GM21529 (cell line): Measurements from ENCODE around the gene IL2RA.
"Not testable (repeated sequence)": the region's sequence is repeated elsewhere in the genome, so short reads cannot be mapped to it uniquely, and the experiment has no call there.

Experiments used
- ATAC-seq: cut with Tn5 transposase; IDR thresholded peaks from one replicate; pipeline ENCODE4 v1.9.1; 2021; ENCODE audit not compliant: unreplicated experiment

The IL2RA gene

DNA sequence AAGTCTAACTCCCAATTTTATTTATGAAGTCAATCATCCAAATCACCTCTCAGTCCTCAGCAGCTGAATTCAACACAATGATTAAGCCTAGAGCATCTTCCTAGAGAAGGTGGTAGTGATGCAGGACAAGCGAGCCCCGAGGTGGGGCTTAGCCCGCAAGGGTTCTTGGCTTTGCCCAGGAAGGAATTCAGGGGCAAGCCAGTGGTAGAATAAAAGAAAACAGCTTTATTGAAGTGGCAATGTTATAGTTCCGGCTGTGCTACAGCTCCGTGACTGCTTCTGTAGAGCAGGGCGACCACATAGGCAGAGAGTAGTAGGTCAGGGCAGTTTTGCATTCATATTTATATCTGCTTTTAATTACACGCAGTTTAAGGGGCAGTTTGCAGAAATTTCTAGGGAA, 18.1 kb downstream of the IL2RA start:
- ATAC-seq, result no peak

DNA sequence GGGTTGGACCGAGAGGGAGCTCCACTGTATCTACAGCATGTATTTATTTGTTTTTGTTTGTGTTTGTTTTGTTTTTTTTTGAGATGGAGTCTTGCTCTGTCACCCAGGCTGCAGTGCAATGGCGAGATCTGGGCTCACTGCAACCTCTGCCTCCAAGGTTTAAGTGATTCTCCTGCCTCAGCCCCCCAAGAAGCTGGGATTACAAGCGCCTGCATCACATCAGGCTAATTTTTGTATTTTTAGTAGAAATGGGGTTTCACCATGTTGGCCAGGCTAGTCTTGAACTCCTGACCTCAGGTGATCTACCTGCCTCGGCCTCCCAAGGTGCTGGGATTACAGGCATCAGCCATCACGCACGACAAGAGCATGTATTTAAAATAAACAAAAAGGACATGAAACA, 18.8 kb downstream of the IL2RA start:
- not testable (repeated sequence) for ATAC-seq

DNA sequence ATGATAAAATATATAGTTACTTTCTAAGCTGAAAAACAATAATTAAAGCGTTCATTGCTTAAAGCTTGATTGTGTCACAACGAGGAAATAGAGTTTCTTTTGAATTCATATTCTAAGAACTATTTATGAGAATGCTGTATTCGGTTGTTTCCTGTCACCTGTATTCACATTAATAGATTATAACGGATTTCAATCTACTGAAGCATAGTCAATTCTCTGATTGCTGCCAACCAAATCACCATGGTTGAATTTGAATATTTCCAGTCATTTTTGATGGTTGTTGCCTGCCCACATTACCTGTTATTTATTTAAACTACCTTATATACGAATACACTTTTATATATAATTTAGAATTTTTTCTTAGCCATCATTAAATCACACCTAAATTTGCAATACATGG, 22.0 kb downstream of the IL2RA start:
- no peak for ATAC-seq

DNA sequence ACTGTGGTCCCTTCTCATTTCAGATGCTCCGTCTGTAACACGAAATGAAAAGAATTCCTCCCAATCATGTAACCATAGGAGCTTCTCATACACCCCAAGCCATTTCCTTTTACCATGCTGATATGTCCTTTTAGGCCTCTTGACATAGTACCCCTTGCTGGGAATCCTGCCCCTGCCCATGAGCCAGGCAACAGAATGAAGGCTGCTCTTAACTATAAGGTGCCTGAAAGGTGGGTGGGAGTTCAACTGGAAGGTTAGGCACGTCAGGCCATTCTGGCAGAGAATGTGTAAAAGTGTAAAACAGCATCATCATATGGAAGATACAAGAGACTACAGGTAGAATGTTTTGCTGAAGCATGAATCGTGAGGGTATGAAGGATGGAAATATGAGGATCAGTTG, 22.5 kb downstream of the IL2RA start:
- no peak for ATAC-seq

DNA sequence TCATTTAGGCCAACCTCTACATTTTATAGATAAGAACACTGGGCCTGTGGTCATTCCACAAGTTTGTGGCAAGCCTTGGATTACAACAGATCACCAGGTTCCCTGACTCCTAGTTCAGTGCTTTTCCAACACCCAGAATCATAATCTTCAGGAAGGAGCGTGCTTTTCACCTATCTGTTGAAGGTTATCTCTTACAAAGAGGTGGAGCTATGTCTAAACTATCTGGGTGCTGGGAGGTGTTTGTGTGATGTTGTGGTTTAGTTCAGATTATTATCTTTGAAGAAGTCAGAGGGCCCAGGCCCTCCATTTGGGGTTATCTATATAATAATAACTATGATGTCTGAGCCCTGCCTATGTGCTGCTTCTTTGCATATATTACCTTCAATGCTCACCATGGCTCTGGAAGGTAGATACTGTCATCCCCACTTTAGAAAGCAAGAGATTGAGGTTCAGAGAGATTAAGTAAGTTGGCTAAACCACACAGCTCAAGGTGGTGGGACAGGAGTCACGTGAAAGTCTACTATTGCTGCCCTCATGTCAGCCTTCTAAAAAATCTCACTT, 24.0 kb downstream of the IL2RA start:
- no peak for ATAC-seq

DNA sequence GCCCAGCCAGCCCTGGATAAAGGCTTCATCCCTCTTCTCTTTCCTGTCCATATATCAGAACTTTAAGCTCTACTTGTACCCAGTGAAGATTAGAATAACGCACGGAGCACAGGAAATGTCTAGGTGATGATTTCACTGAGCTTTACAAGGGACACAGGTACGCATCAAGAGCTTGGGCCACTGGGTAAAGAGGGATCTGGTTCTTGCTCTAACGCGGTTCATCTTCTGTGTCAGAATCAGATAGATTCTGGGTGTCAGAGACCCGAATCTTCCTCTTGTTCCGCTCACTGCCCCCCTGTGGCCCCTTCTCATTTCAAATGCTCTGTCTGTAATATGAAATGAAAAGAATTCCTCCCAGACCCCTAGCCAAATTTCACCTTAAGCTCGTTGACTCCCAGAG, 24.7 kb downstream of the IL2RA start:
- ATAC-seq, result no peak

DNA sequence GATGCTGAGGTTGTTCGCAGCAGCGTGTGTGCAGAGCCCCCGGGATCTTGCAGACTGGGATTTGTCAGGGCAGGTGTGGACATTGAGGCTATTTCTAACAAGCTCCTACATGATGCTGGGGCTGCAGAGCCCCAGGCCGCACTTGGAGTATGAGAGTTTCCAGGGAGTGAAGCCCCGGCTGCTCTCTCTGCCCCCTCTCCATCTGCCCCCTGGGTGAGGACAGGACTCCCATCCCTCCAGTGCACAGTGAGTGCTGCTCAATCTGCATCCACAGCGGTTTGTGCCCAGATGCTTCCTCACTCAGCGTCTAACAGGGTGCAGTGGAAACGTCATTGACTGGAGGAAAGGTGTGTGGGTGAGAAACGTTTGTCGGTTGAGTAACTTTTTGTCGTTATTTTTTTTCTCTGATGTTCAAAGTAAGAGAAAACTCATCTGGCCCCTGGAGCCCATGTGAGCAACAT, 25.3 kb downstream of the IL2RA start:
- no peak for ATAC-seq

DNA sequence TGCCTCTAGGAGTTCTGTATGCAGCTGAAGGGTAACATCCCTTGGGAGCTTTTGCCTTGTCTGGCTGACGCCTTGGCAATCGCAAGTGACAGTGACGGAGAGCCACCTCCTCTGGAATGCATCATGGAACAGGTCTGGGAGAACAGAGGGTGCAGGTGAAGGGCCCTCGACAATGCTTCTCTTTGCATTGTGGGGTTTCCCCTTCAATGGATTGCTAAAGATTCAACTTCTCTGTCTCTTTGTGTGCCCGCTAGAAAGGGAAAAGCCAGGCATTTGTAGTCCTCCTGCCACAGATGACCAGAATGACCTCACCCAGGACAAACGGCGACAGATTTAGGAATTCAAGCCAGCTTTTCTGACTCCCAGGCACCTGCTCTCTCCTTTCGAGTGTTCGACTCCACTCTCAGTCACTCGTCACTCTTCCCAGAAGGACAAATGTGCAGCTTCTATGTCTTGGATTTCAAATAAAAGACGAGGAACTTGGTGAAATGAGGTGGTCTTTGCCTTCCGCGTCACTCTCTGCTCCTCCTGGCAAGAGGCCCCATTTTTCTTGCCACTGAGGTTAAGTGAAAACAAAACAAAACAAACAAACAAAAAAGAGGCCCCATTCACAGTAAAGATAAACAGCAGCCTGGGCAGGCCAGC, 26.1 kb downstream of the IL2RA start:
- no peak for ATAC-seq

DNA sequence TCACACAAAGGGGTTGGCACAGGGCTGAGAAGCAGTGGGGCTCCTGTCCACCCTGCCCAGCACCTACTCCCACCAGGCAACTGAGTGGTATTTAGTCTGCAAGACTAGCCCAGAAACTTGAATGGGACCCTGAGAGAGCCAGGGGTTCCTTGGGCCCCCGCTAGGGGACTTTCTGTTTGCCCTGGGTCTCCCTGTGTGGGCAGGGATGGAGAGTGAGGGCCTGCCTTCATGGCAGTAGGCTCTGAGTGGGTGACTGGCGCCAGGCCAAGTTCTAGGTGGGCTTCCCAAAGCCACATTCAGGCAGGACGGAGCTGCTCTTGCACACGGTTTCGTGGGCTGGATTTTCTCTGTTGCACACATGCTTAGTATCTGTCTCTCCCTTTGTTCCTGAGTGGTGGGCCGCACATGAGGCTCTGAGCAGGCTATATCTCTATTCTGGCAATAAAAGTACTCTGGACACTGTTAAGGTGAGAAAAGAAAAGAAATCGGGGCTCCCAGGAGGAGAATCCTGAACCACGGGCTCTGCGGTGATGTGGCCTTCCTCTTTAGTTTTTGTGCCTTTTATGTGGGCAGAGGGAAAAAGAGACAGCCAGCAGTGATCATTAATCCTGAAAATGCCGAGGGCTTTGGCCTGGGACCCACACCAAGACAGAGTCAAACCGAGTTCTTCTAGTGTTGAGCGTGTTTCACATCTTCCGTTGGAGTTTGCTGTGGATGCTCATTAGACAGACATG, 26.9 kb downstream of the IL2RA start:
- no peak for ATAC-seq

DNA sequence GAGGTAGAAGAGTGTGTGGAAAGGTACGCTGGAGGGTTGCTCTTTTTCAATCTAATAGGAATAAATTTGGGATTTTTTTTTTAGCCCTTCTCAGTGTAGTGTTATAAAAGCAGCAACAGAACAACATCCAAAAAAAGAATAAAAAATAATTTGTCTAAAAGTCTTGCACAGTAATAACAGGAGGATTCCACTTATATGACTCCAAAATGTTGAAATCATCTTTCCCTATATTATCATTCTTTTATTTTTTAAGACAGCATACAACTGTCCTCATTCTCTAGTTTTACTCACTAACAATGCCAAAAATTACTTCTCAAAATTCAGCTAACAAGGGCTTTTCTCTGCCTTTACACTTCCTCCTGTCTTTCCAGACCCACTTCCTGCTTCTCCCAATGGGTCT, 27.8 kb downstream of the IL2RA start:
- ATAC-seq, result no peak

DNA sequence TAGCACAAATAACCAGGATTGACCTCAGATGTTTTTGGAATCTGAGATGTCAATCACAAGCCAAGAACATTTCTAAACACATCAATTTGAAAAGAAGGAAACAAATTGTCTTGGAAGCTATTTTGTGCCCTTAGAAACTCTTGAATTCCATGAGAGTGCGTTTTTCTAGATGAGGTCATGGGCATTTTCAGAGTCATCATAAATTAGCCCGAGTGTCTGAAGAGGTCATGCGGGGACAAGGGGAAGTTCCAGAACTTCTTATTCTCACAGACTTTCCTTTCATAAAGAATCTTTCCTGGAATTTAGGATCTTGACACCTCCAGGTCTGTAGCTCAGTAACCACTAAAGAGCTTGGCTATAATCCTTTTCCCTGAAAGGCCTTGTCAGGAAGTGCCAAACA, 28.2 kb downstream of the IL2RA start:
- no peak for ATAC-seq

DNA sequence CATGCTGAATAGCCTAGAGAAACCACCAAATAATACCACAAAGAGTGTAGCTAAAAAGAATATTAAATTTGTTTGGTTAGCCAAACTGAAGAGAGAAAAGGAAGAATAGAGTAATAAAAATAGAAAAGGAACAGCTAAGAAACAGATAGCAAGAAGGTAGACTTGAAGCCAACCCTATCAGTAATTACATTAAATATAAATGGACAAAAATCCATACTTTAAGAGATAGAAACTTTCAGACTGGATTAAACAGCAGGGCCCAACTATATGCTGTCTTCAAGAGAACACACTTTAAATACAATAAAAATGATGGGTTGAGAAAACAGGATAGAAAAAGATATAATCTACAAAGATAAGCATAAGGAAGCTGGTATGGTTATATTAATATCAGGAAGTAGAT, 31.2 kb downstream of the IL2RA start:
- no peak for ATAC-seq

DNA sequence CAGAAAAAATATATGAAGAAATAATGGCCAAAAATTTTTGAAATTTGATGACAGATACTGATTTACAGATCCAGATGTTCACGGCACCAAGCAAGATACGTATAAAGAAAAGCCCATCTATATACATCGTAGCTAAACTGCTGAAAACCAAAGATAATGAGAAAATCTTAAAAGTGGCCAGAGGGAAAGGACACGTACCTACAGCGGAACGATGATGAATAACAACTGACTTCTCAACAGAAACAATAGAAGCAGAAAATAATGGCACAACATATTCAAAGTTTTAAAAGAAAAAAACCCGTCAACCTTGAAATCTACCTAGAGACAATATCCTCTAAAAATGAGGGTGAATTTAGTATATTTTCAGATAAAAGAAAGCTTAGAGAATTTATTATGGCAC, 31.9 kb downstream of the IL2RA start:
- ATAC-seq, result no peak

DNA sequence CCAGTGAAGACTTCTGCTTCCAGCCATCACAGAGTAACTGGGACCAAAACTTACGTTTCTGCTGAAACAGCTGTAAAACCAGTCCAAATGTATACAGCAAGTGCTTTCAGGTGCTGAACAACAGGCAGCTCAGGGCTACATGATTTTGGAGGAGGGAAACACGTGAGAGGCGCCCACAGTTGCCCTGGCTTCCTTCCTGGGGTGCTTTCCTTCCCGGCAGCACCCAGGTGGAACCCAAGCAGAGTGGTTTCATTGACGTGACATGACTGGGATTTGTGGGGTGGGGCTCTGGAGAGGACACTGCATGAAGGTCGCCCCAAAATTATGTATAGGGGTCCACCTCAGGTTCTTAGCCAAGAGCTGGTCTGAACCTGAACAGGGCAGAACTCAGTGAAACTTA, 34.2 kb downstream of the IL2RA start:
- no peak for ATAC-seq

DNA sequence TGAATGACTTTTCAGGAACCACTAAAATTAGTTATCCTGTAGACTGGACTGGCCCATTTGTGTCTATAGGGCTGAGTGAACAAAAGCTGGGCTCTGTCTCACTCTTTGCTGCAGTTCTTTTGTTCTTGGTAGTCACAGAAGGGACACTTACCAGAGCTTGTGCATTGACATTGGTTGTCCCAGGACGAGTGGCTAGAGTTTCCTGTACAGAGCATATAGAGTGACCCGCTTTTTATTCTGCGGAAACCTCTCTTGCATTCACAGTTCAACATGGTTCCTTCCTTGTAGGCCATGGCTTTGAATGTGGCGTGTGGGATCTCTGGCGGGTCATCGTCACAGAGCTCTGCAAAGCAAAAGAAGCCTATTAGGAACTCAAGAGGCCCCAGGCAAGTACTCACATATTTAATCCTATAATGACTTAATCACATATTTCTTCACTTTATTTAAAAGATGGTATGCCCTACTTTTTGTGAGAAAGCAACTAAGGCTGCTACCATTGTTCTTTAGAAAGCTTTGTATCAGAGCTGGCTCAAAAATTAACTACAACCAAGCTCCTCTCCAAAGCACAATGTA, 36.4 kb downstream of the IL2RA start:
- ATAC-seq, result no peak

DNA sequence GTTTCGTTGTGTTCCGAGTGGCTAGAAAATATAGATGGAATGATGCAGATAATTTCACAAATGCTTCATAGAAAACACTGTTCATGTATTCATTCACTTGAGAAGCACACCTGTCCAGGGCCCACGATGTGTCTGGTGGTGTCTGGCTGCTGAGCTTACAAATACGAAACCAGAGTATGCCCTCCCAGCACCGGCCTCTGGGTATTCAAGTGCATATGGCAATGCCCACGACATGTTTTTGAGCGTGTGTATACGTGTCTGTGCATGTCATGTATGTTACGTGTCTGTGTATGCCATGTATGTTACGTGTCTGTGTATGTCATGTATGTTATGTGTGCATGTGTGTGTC, 37.9 kb downstream of the IL2RA start:
- ATAC-seq, result no peak

DNA sequence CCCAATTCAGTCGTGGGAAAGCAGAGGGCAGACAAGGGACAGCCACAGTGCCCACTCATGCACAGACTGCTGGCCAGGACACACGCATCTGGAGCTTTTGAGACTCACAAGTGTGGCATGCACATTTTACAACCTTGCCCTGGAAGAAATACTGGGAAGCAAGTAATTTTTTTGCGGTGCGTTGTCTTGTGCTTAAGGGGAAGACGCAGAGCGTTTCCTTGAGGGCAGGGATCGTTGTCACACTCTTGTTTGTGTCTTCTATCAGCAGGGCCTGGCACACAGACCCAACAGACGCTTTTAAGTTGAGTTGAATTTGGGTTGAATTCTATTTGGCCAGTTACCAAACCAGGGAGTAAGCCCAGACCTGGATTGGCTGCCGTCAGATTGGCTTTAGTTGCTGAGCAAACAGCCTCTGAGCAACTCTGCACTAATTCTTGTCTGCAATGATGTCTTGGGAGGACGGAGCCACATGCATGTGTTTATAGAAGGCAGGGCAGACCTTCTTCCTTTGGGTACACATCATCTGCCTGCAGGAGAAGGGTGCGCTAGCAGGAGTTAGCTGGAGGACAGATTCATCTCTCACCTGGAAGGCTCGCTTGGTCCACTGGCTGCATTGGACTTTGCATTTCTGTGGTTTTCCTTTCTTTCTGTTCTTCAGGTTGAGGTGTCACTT, 38.4 kb downstream of the IL2RA start:
- no peak for ATAC-seq

DNA sequence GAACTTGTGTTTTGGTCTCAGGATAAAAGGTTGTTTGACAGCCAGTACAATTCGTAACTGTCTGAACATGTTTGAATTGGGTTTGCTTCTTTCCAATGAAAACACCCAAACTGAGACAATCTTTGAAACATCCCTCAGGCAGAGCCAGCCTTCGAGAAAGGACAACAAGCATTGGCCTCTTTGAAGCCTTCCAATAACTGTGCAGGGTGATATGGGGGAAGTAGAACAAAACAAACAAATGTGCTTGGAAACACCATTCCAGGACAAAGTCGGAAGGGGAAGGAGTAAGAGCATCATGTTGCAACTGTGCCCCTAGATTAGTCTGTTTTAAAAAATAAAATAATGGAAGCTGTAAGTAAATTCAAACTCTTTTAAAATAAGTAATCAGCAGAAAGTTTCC, 39.5 kb downstream of the IL2RA start:
- ATAC-seq, result no peak

DNA sequence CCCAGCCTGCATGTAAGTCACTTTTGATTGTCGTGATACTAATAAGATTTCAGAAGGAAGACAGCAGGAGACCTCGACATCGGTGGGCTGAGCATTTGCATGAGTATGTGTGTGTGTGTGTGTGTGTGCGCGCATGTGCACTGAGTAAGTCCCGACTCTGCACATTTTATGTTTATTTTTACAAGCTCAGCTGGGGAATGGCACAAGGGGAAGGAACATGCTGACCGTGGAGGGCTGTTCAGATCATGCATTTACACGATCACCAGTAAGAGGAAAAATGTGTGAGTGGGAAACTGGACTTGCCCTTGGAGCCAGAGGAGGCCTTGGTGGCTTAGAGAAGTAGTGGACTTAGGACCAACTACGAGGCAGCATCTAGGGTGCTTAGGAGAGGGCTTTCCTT, 41.3 kb downstream of the IL2RA start:
- ATAC-seq, result no peak

DNA sequence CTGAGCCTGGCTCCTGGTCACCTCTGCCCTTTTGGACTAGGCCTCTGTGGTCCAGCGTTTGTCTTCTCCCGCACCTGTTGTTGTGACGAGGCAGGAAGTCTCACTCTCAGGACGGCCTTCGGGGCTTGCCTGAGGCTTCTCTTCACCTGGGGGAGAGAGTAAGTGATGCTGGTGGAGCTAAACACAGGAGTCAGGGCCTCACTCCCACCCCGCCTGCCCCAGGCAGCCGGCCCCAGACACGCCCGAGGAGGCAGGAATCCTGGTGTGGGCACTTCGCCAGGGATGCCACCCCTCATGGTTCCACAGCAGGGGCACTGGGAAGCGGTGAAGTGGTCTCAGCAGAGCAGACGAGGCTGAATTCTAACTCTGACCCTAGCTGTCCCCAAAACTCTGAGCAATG, 42.4 kb downstream of the IL2RA start:
- ATAC-seq, result no peak

DNA sequence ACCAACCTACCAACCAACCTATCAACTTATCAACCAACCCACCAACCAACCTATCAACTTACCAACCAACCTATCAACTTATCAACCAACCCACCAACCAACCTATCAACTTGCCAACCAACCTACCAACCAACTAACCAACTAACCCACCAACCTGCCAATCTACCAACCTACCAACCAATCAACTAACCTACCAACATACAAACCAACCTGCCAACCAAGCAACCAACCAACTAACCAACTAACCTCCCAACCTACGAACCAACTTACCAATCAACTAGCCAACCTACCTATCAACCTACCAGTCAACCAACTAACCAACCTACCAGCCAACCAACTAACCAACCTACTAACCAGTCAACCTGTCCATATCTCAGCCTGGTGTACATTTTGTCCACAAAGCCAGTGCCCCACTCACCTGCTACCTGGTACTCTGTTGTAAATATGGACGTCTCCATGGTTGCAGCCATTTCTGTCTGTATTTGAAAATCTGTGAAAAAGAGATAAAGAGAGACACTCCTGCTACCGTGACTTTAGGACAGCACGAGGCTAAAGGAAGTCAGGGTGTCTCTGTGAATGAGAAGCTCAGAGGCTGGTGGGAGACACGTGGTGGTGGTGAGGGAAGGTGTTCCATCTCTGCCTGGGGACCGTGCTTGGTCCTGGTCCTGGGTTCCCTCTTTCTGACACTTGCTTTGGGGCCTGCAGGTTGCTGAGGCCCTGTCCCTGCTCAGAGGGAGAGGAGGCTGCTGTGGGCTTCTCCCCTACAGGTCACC, 43.0 kb downstream of the IL2RA start:
- ATAC-seq, result no peak
